ENCODE results near the gene DMWD.

Gene DMWD

DNA sequence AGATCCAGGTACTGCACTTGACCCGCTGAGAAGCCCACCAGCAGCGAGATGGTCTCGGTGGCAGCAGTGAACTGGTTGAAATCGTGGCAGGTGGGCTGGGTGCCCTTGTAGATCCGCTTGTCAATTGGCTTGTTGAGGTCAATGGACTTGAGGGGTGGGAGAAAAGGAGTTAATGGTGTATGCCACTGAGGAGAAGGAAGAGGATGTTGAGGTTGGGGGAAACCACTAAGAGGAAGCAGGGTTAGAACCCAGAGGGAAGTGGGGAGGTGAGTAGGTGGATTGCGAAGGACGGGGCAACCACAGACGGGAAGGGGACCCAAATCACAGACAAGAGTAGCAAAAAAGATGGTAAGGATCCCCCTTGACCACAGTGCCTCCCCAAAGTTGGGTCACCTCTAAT is 1.7 kb downstream of the DMWD start:
- peak overlapping the region; percentile 89 for H3K4me3 ChIP-seq (ENCODE audit: low read depth, low read length)
- in situ Hi-C loops (cut with HindIII; ENCODE audit: low sequenced_read_pairs) = no loop called here
- TF ChIP-seq CTCF (IDR thresholded peaks at IDR 0.05; ENCODE audit: low read depth, low read length, missing control alignments) = no peak
- DNase-seq (ENCODE audit: low read depth) = no peak

- DNase-seq (ENCODE audit: low read depth) = no peak
- in situ Hi-C loops (cut with HindIII; ENCODE audit: low sequenced_read_pairs) = no loop called here
- no peak overlapping the region for H3K4me3 ChIP-seq (ENCODE audit: low read depth, low read length)
- no peak for TF ChIP-seq CTCF (IDR thresholded peaks at IDR 0.05; ENCODE audit: low read depth, low read length, missing control alignments)
Observed at GRCh38 chr19:45789035-45789786, 3.4 kb downstream of the DMWD start.

DNA sequence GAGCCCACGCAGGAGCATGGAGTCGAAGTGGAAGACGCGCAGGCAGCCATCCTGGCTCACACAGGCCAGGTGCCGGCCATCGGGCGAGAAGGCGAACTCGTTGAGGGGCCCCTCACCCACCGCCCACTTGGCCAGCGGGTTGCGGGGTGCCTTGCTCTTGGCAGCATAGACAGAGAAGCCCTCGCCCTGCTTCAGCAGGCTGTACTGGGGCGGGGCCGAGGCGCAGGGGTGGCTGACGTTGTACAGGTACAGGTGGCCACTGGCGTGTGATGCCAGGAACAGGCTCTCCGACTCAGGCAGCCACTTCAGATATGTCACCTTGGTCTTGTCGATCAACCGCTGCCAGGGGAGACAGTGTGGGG is 6.1 kb downstream of the DMWD start:
- DNase-seq (ENCODE audit: low read depth) = no peak
- no peak for TF ChIP-seq CTCF (IDR thresholded peaks at IDR 0.05; ENCODE audit: low read depth, low read length, missing control alignments)
- in situ Hi-C loops (cut with HindIII; ENCODE audit: low sequenced_read_pairs) = no loop called here

DNA sequence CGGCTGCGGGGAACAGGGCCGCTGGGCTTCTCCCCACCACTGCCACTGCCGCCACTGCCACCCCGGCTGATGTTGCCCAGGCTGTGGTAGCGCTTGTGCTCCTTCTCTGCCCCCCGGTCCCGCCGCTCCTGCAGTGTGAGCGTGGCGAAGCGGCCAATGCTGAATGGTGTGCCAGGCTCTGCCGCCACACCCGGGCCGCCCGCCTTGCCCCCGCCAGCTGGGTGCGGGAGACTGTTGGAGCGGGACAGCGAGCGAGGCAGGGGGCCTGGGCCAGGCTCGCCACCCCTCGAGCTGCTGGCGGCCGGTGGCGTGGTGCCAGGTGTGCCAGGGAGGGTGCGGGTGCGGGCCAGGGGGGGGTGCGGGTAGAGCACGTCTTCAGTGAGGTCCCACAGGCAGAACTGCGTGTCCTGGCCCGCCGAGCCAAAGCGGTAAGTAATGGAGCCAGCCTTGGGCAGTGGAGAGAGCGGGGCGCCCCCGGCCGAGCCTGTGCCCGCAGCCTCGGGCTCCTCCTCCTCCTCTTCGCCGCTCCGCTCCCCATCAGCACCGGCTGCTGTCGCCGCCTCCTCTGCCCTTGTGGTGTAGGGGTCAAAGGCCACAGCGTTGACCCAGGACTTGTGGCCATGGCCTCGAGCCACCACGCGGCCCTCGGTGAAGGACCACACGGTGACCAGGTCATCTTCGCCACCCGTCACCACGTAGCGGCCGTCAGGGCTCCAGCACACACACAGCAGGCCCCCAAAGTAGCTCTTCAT is 6.7 kb downstream of the DMWD start:
- no peak overlapping the region for H3K4me3 ChIP-seq (ENCODE audit: low read depth, low read length)
- no peak for DNase-seq (ENCODE audit: low read depth)
- in situ Hi-C loops (cut with HindIII; ENCODE audit: low sequenced_read_pairs) = no loop called here

More for the DNA sequence above, 6.1 kb downstream of the DMWD start:
- no peak overlapping the region for H3K4me3 ChIP-seq (ENCODE audit: low read depth, low read length)

DNA sequence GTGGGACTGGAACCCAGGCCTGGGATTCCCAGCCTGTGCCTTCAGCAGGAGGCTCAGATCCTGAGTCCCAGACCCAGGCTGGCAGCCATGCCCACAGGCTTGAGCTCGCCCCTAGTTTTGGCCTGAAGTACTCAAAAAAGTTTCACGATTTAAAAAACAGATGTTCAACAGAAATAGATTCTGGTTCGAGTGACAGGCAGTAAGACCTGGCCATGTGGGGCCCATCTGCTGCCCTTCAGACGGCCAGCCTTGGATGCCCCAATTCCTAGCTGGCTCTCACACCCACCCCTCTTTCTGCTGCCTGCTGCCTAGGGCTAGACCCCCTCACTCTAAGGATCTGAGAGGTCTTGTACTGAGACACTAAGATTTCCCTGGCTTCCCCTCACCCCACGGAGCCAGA is 7.5 kb downstream of the DMWD start:
- in situ Hi-C loops (cut with HindIII; ENCODE audit: low sequenced_read_pairs) = no loop called here
- no peak for DNase-seq (ENCODE audit: low read depth)
- H3K4me3 ChIP-seq (ENCODE audit: low read depth, low read length) = no peak overlapping the region
- TF ChIP-seq CTCF (IDR thresholded peaks at IDR 0.05; ENCODE audit: low read depth, low read length, missing control alignments) = no peak

More for the DNA sequence above, 6.7 kb downstream of the DMWD start:
- TF ChIP-seq CTCF (IDR thresholded peaks at IDR 0.05; ENCODE audit: low read depth, low read length, missing control alignments) = no peak

DNA sequence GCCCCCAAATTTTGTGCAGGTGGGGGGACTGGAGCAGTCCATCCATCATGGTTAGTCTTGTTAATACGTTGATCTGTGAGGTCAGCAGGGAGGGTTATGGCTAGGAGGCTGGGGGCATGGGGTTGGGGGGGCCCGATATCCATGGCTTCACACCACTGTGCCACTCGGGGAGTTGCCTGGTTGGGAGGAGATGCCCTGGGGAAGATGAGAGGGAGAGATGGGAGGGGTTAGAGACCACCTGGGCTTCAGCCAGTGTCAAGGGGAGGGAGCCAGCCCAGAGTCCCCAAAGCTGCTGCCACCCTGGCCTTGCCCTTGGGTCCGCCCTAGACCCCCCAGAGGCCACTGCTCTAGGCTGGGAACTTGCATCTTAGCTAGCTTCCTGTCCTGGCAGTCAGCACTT is 8.5 kb downstream of the DMWD start:
- in situ Hi-C loops (cut with HindIII; ENCODE audit: low sequenced_read_pairs) = no loop called here
- no peak for TF ChIP-seq CTCF (IDR thresholded peaks at IDR 0.05; ENCODE audit: low read depth, low read length, missing control alignments)
- no peak overlapping the region for H3K4me3 ChIP-seq (ENCODE audit: low read depth, low read length)
- DNase-seq (ENCODE audit: low read depth) = no peak
